Measurements from ENCODE around the gene TRIM17.

- TF ChIP-seq CTCF (IDR thresholded peaks at IDR 0.05; ENCODE audit: control extremely low read depth in 1 of 3, insufficient read depth in 1 of 3, low read depth in 1 of 3, low read length in 3 of 3) (no peak), NRF1 (IDR thresholded peaks at IDR 0.05; ENCODE audit: low read depth, low read length) (no peak), POLR2AphosphoS5 (IDR thresholded peaks at IDR 0.05; ENCODE audit: low read depth, low read length) (no peak), JUN (IDR thresholded peaks at IDR 0.05; ENCODE audit: low read depth, low read length) (no peak), RXRA (IDR thresholded peaks at IDR 0.05; ENCODE audit: insufficient read depth, low read depth, low read length) (no peak), ASH2L (IDR thresholded peaks at IDR 0.05; ENCODE audit: low read length) (no peak), CREB1 (IDR thresholded peaks at IDR 0.05) (no peak), SRF (IDR thresholded peaks at IDR 0.05; ENCODE audit: low read depth, low read length) (no peak), FOSL1 (IDR thresholded peaks at IDR 0.05; ENCODE audit: insufficient read depth, low read depth, low read length) (no peak)
Measured at GRCh38 chr1:228434689-228435088, 18.0 kb upstream of the TRIM17 start.
